ENCODE measurements around the gene OR4Q2. TPM values are rescaled to one million over a fixed set of nuclear protein-coding genes. Genes with fewer than 3 reads are reported as not detected.
"Not testable (repeated sequence)": the region's sequence is repeated elsewhere in the genome, so short reads cannot be mapped to it uniquely, and the experiment has no call there.

Gene OR4Q2
- total RNA-seq, result not detected

GRCh38 chr14:20001863-20002262, at the start of gene OR4Q2:
Gene OR4Q2, plus strand, starts transcription at chr14:20002163.
- peaks cover 2% of the 10 kb centered on the region for H3K27me3 Mint-ChIP-seq (ENCODE audit: low read depth)
- no peak within 1 kb of the TSS for H3K4me3 Mint-ChIP-seq
- no peaks in the 10 kb centered on the region for H3K9me3 Mint-ChIP-seq
- H3K36me3 Mint-ChIP-seq (ENCODE audit: insufficient read depth), result no peaks in the 10 kb centered on the region
- ATAC-seq (no peak), DNase-seq (no peak)
- no peaks in the 10 kb centered on the region for H3K4me1 Mint-ChIP-seq (ENCODE audit: low read depth)

- peaks cover 24% of the 10 kb centered on the region for H3K4me1 Mint-ChIP-seq (ENCODE audit: low read depth)
- not testable (repeated sequence) for H3K36me3 Mint-ChIP-seq (ENCODE audit: insufficient read depth); H3K9me3 Mint-ChIP-seq; DNase-seq; ATAC-seq; H3K4me3 Mint-ChIP-seq; H3K27me3 Mint-ChIP-seq (ENCODE audit: low read depth)
Measured at GRCh38 chr14:19969735-19970134, 32.2 kb upstream of the OR4Q2 start.

DNA sequence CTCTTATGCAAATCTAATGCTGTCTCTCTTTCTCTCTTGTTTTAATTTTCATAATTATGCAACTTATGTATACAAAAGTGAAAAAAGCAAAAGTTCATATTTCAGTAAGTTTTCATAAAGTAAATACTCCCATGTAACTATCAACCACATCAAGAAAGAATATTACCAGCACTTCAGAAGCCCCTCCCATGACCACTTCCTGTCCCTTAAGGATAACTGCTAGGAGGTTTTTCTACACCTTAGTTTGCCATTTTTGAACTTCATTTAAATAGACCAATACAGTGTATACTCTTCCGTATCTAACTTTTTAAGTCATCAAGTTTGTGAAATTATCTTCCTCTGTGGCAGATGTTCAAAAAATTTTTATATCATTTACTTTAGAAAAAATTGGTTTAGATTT, 27.1 kb upstream of the OR4Q2 start:
- H3K4me3 Mint-ChIP-seq, result no peak overlapping the region
- ATAC-seq (peak in 1 of 2 donors; percentile 43), DNase-seq (no peak)
- H3K4me1 Mint-ChIP-seq (ENCODE audit: low read depth), result peaks cover 34% of the 10 kb centered on the region
- H3K27me3 Mint-ChIP-seq (ENCODE audit: low read depth), result no peaks in the 10 kb centered on the region
- H3K36me3 Mint-ChIP-seq (ENCODE audit: insufficient read depth), result no peaks in the 10 kb centered on the region
- peaks cover 7% of the 10 kb centered on the region for H3K9me3 Mint-ChIP-seq

DNA sequence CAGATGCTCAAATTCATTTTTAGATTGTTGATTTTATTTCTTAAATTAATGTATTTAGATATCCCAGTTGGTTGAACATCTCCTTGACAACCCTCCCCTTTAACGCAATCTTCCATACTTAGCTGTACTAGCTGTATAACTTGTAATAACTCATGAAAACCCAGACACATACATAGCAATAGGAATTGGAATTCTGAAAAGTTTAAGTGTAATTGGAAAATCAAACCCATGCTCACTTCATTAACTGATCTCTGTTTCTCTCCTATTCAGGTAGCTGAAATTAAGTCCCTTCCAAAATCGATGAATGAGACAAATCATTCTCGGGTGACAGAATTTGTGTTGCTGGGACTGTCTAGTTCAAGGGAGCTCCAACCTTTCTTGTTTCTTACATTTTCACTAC, 26.7 kb upstream of the OR4Q2 start, which contains the start of gene OR4K15:
OR4K15 (plus strand) TSS at position 301 of the 400 bp plus-strand sequence; CDS start at position 301, 0 bp downstream.
- no peaks in the 10 kb centered on the region for H3K27me3 Mint-ChIP-seq (ENCODE audit: low read depth)
- DNase-seq, result no peak
- no peak for ATAC-seq
- H3K9me3 Mint-ChIP-seq, result peaks cover 7% of the 10 kb centered on the region
- H3K4me1 Mint-ChIP-seq (ENCODE audit: low read depth), result peaks cover 34% of the 10 kb centered on the region
- no peaks in the 10 kb centered on the region for H3K36me3 Mint-ChIP-seq (ENCODE audit: insufficient read depth)
- peak within 1 kb of the TSS; percentile 7 for H3K4me3 Mint-ChIP-seq

DNA sequence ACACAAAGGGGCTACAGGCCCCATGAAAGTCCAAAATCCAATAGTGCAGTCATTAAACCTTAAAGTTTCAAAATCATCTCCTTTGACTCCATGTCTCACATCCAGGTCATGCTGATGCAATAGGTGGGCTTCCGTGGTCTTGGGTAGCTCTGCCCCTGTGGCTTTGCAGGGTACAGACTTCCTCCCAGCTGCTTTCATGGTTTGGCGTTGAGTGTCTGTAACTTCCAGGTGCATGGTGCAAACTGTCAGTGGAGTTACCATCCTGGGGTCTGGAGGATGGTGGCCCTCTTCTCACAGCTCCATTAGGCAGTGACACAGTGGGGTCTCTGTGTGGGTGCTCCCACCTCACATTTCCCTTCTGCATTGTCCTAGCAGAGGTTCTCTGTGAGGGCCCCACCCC, 8.5 kb upstream of the OR4Q2 start:
- H3K4me1 Mint-ChIP-seq (ENCODE audit: low read depth), result no peaks in the 10 kb centered on the region
- ATAC-seq (no peak), DNase-seq (no peak)
- peaks cover 1% of the 10 kb centered on the region for H3K27me3 Mint-ChIP-seq (ENCODE audit: low read depth)
- H3K9me3 Mint-ChIP-seq, result peaks cover 7% of the 10 kb centered on the region
- H3K36me3 Mint-ChIP-seq (ENCODE audit: insufficient read depth), result no peaks in the 10 kb centered on the region
- no peak overlapping the region for H3K4me3 Mint-ChIP-seq

GRCh38 chr14:20002319-20002718, 356 bp downstream of the OR4Q2 start:
- Mint-ChIP-seq H3K4me1 (ENCODE audit: low read depth) (no peaks in the 10 kb centered on the region), H3K9me3 (peaks cover 2% of the 10 kb centered on the region), H3K36me3 (ENCODE audit: insufficient read depth) (no peaks in the 10 kb centered on the region), H3K4me3 (no peak overlapping the region), H3K27me3 (ENCODE audit: low read depth) (peaks cover 2% of the 10 kb centered on the region)
- DNase-seq (no peak), ATAC-seq (no peak)

DNA sequence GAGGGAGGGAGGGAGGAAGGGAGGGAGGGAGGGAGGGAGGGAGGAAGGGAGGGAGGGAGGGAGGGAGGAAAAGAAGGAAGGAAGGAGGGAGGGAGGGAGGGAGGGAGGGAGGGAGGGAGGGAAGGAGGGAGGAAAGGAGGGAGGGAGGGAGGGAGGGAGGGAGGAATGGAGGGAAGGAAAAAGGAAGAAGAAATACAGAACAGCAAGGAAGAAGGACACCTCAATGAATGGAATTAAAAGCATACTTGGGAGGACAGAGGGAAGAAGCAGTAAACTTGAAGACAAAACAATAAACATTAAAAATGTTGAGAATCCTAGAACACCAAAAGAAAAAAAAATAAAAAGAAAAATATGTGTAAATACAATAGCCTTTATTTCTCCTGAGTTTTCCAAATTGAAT, 6.2 kb downstream of the OR4Q2 start:
- DNase-seq (no peak), ATAC-seq (no peak)
- Mint-ChIP-seq H3K9me3 (peaks cover 15% of the 10 kb centered on the region), H3K4me1 (ENCODE audit: low read depth) (no peaks in the 10 kb centered on the region), H3K36me3 (ENCODE audit: insufficient read depth) (no peaks in the 10 kb centered on the region), H3K4me3 (no peak overlapping the region), H3K27me3 (ENCODE audit: low read depth) (peaks cover 2% of the 10 kb centered on the region)

DNA sequence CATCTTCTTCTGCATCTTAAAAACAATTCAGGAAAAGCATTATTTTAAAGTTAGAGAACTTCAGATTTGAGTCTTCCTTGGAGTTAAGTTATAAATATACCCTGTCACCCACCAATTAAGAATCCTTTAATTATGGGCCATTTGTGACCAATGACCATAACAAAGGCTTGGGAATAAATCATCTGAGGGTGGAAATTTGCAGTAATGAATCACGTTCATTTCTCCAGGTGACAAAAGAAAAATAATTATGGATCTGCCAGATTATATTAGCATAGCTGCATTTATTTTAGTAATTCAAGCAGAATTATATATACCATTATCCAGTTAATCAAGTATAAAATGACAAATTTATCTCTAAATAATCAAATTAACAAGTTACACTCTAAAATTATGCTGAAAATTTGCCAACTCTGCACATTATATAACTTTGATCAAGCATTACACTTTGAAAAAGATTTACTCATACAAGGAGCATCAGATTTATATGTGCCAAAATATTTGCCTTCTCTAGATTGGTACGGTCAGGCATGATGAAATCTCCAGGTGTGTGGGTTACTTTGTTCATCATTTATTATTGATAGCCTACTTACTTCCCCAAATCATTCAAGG, 17.4 kb downstream of the OR4Q2 start, which contains the start of gene OR4K14:
OR4K14 (minus strand) TSS at position 51 of the 609 bp plus-strand sequence. CDS start 4,114 bp downstream, outside the sequence.
- no peaks in the 10 kb centered on the region for H3K4me1 Mint-ChIP-seq (ENCODE audit: low read depth)
- H3K9me3 Mint-ChIP-seq, result peaks cover under 1% of the 10 kb centered on the region
- no peak for ATAC-seq
- H3K36me3 Mint-ChIP-seq (ENCODE audit: insufficient read depth), result no peaks in the 10 kb centered on the region
- no peak within 1 kb of the TSS for H3K4me3 Mint-ChIP-seq
- H3K27me3 Mint-ChIP-seq (ENCODE audit: low read depth), result peaks cover 3% of the 10 kb centered on the region
- no peak for DNase-seq

GRCh38 chr14:20031058-20031457, 29.1 kb downstream of the OR4Q2 start:
- DNase-seq (no peak), ATAC-seq (no peak)
- H3K4me1 Mint-ChIP-seq (ENCODE audit: low read depth), result no peaks in the 10 kb centered on the region
- no peaks in the 10 kb centered on the region for H3K36me3 Mint-ChIP-seq (ENCODE audit: insufficient read depth)
- H3K4me3 Mint-ChIP-seq, result no peak overlapping the region
- no peaks in the 10 kb centered on the region for H3K9me3 Mint-ChIP-seq
- no peaks in the 10 kb centered on the region for H3K27me3 Mint-ChIP-seq (ENCODE audit: low read depth)

DNA sequence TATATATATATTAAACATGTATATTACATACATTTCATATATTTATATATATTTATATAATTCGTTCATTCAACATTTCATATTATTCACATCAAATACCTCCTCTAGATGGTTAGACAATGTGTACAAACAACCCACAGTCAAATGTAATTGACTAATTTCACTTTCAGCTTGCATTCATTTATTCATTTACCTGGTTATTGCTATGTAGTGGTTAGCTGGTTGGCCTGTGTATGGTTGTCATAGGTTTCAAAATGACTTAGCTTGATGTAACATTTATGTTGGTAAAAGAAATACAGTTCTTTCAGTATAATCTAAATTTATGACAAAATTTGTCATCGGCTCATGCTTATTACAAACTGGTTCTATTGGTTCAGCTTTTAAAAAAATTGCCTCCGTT, 33.5 kb downstream of the OR4Q2 start:
- no peaks in the 10 kb centered on the region for H3K27me3 Mint-ChIP-seq (ENCODE audit: low read depth)
- no peak overlapping the region for H3K4me3 Mint-ChIP-seq
- H3K9me3 Mint-ChIP-seq, result no peaks in the 10 kb centered on the region
- no peaks in the 10 kb centered on the region for H3K36me3 Mint-ChIP-seq (ENCODE audit: insufficient read depth)
- ATAC-seq (peak in 1 of 2 donors; percentile 28), DNase-seq (no peak)
- no peaks in the 10 kb centered on the region for H3K4me1 Mint-ChIP-seq (ENCODE audit: low read depth)

GRCh38 chr14:20035938-20036337, 34.0 kb downstream of the OR4Q2 start, which contains the start of gene OR4K13:
Gene OR4K13, minus strand, starts transcription at chr14:20036038. Its CDS starts 1,280 bp downstream, at chr14:20034758.
- H3K36me3 Mint-ChIP-seq (ENCODE audit: insufficient read depth), result no peaks in the 10 kb centered on the region
- DNase-seq (no peak), ATAC-seq (no peak)
- no peaks in the 10 kb centered on the region for H3K4me1 Mint-ChIP-seq (ENCODE audit: low read depth)
- no peak within 1 kb of the TSS for H3K4me3 Mint-ChIP-seq
- H3K27me3 Mint-ChIP-seq (ENCODE audit: low read depth), result no peaks in the 10 kb centered on the region
- no peaks in the 10 kb centered on the region for H3K9me3 Mint-ChIP-seq

DNA sequence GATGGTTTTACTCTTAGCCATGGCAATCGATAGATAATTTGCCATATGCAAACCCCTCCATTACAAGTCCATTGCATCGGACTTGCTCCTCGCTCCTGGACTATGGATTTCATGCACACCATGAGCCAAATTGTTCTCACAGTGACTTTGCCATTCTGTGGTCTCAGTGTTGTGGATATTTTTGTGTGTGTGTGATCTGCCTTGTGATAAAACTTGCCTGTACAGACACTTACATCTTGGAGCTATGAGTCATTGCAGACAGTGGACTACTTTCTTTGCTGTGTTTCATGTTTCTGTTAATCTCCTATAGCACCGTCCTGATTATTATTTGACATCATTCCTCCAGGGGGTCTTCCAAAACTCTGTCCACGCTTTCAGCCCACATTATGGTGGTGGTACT, 42.3 kb downstream of the OR4Q2 start:
- no peaks in the 10 kb centered on the region for H3K4me1 Mint-ChIP-seq (ENCODE audit: low read depth)
- H3K9me3 Mint-ChIP-seq, result no peaks in the 10 kb centered on the region
- H3K27me3 Mint-ChIP-seq (ENCODE audit: low read depth), result peaks cover 4% of the 10 kb centered on the region
- DNase-seq, result no peak
- H3K4me3 Mint-ChIP-seq, result no peak overlapping the region
- H3K36me3 Mint-ChIP-seq (ENCODE audit: insufficient read depth), result no peaks in the 10 kb centered on the region
- ATAC-seq, result no peak

GRCh38 chr14:20048202-20048601, 46.2 kb downstream of the OR4Q2 start:
- H3K4me1 Mint-ChIP-seq (ENCODE audit: low read depth), result no peaks in the 10 kb centered on the region
- H3K36me3 Mint-ChIP-seq (ENCODE audit: insufficient read depth), result no peaks in the 10 kb centered on the region
- DNase-seq, result no peak
- H3K4me3 Mint-ChIP-seq, result no peak overlapping the region
- peaks cover 5% of the 10 kb centered on the region for H3K27me3 Mint-ChIP-seq (ENCODE audit: low read depth)
- H3K9me3 Mint-ChIP-seq, result no peaks in the 10 kb centered on the region
- no peak for ATAC-seq

Measured in activated T-cell treated with anti-CD3 and anti-CD28 coated beads, Interleukin-2, amount 50 U/mL, for 4 hours (primary cell).